ENCODE data around the gene NFS1.

The NFS1 gene

GRCh38 chr20:35657271-35657670 lies 41.9 kb downstream of the NFS1 start:
- DNase-seq (ENCODE audit: low read depth in 2 of 2): no peak
- no peak overlapping the region for H3K4me3 ChIP-seq (replicated peaks in 1 of 2; ENCODE audit: low read depth in 2 of 2, low read length in 2 of 2)
- no peak for TF ChIP-seq CTCF (IDR thresholded peaks at IDR 0.05; ENCODE audit: low read depth, low read length)

- TF ChIP-seq CTCF (IDR thresholded peaks at IDR 0.05; ENCODE audit: low read depth, low read length): no peak
- DNase-seq (ENCODE audit: low read depth in 2 of 2): no peak
- H3K4me3 ChIP-seq (replicated peaks in 1 of 2; ENCODE audit: low read depth in 2 of 2, low read length in 2 of 2): no peak overlapping the region
Measured at GRCh38 chr20:35654415-35654814, 44.7 kb downstream of the NFS1 start.

- no peak overlapping the region for H3K4me3 ChIP-seq (replicated peaks in 1 of 2; ENCODE audit: low read depth in 2 of 2, low read length in 2 of 2)
- no peak for DNase-seq (ENCODE audit: low read depth in 2 of 2)
- no peak for TF ChIP-seq CTCF (IDR thresholded peaks at IDR 0.05; ENCODE audit: low read depth, low read length)
Measured at GRCh38 chr20:35653893-35654292, 45.3 kb downstream of the NFS1 start.

- H3K4me3 ChIP-seq (replicated peaks in 1 of 2; ENCODE audit: low read depth in 2 of 2, low read length in 2 of 2): no peak overlapping the region
- no peak for TF ChIP-seq CTCF (IDR thresholded peaks at IDR 0.05; ENCODE audit: low read depth, low read length)
- no peak for DNase-seq (ENCODE audit: low read depth in 2 of 2)
Measured at GRCh38 chr20:35653430-35653734, 45.8 kb downstream of the NFS1 start.

GRCh38 chr20:35652641-35653429 lies 46.3 kb downstream of the NFS1 start:
- H3K4me3 ChIP-seq (replicated peaks in 1 of 2; ENCODE audit: low read depth in 2 of 2, low read length in 2 of 2): no peak overlapping the region
- no peak for DNase-seq (ENCODE audit: low read depth in 2 of 2)
- TF ChIP-seq CTCF (IDR thresholded peaks at IDR 0.05; ENCODE audit: low read depth, low read length): no peak

- no peak for DNase-seq (ENCODE audit: low read depth in 2 of 2)
- H3K4me3 ChIP-seq (replicated peaks in 1 of 2; ENCODE audit: low read depth in 2 of 2, low read length in 2 of 2): no peak overlapping the region
- TF ChIP-seq CTCF (IDR thresholded peaks at IDR 0.05; ENCODE audit: low read depth, low read length): no peak
Measured at GRCh38 chr20:35651958-35652357, 47.2 kb downstream of the NFS1 start.

GRCh38 chr20:35650632-35651031 lies 48.5 kb downstream of the NFS1 start:
- no peak overlapping the region for H3K4me3 ChIP-seq (replicated peaks in 1 of 2; ENCODE audit: low read depth in 2 of 2, low read length in 2 of 2)
- TF ChIP-seq CTCF (IDR thresholded peaks at IDR 0.05; ENCODE audit: low read depth, low read length): no peak
- no peak for DNase-seq (ENCODE audit: low read depth in 2 of 2)
